ENCODE measurements around the gene RFXANK. TPM values are rescaled to one million over a fixed set of nuclear protein-coding genes. Genes with fewer than 3 reads are reported as not detected.

The RFXANK gene
- total and polyA plus RNA-seq, 9 of the 15 experiments (the other 6 are each of a cell fraction or from before 2014, with no cell fraction given): 68.6 to 181 (median 150) TPM

DNA sequence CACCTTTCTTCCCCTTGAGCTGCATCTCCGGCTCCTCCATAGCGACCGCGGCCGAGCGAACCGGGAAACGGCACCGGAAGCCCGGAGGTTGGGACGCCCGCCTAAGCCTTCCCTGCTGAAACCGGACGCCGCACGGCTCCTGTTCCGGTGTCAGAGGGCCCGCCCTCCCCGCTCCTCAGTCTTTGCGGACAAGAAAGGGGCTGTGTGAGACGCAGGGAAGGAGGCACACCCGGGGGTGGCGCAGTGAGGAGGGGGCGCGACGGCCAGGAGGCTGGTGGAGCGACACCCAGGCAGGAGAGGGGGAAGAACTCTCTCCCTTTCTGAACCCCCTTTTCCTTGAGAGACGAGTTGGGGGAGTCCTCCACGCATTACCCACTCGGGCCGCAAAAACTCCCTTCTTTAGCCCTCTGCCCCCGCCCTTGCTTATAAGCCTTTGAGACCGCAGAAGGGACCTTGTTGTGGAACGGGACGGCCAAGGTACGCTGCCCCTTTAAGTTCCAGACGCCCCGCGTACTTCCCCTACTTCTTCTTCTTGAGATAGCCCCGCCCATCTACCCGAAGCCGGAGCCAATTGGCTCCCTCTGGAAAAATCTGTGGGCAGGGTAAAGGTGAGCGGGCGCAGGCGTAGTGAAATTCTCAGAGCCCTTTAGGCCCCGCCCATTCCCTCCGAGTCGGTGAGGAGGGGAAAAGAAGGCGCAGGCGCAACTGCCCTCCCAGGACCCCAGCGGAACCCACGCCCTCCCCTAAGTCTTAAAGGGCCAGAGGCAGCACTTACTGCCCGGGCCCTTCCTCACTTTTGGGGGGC lies at the start of gene RFXANK, which contains the start of gene BORCS8 (continued):
- TF ChIP-seq ZFP1 (CRISPR knock-in tag; IDR thresholded peaks at IDR 0.05) (0 out of 2 replicates have a peak, but pooled peaks have one; percentile 5), POLR2H (tag; IDR thresholded peaks at IDR 0.05; ENCODE audit: low read depth) (peak; percentile 14), SMAD3 (CRISPR knock-in tag; conservative IDR thresholded peaks at IDR 0.05) (no peak), NFXL1 (CRISPR knock-in tag; IDR thresholded peaks at IDR 0.05) (no peak), NRF1 (conservative IDR thresholded peaks at IDR 0.05 in 1 of 2, IDR thresholded peaks at IDR 0.05 in 1 of 2) (peak; percentile 99), DACH1 (IDR thresholded peaks at IDR 0.05; ENCODE audit: partially characterized antibody) (no peak), ATF7 (IDR thresholded peaks at IDR 0.05) (peak; percentile 76; the same call in 1 of the 2 replicates), SAFB (IDR thresholded peaks at IDR 0.05; ENCODE audit: borderline replicate concordance, low read depth, low read length) (no peak), NBN (IDR thresholded peaks at IDR 0.05; ENCODE audit: low read depth) (peak; percentile 82; the same call in 1 of the 2 replicates), LEF1 (IDR thresholded peaks at IDR 0.05) (peak; percentile 35; the same call in 1 of the 2 replicates), HDAC2 (IDR thresholded peaks at IDR 0.05) (no peak; the same call in 1 of the 2 replicates), GABPB2 (CRISPR knock-in tag; conservative IDR thresholded peaks at IDR 0.05) (no peak), SRSF7 (optimal IDR thresholded peaks at IDR 0.05; ENCODE audit: low read depth, low read length) (no peak), TRIM28 (IDR thresholded peaks at IDR 0.05) (peak; percentile 29; the same call in 1 of the 2 replicates), RBFOX2 (IDR thresholded peaks at IDR 0.05; ENCODE audit: low read depth, low read length) (peak; percentile 88), SRSF3 (IDR thresholded peaks at IDR 0.05; ENCODE audit: insufficient read depth, low read length) (no peak), ZC3H8 (IDR thresholded peaks at IDR 0.05) (no peak), ZNF143 (CRISPR knock-in tag; IDR thresholded peaks at IDR 0.05) (peak; percentile 60; the same call in 1 of the 2 replicates), MAFF (IDR thresholded peaks at IDR 0.05; ENCODE audit: low read length) (no peak), LARP7 (IDR thresholded peaks at IDR 0.05) (peak; percentile 74; the same call in 1 of the 2 replicates), SP1 (CRISPR knock-in tag; IDR thresholded peaks at IDR 0.05) (peak; percentile 97)
- TF ChIP-seq, protein P1, sequence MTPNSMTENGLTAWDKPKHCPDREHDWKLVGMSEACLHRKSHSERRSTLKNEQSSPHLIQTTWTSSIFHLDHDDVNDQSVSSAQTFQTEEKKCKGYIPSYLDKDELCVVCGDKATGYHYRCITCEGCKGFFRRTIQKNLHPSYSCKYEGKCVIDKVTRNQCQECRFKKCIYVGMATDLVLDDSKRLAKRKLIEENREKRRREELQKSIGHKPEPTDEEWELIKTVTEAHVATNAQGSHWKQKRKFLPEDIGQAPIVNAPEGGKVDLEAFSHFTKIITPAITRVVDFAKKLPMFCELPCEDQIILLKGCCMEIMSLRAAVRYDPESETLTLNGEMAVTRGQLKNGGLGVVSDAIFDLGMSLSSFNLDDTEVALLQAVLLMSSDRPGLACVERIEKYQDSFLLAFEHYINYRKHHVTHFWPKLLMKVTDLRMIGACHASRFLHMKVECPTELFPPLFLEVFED (CRISPR knock-in tag; conservative IDR thresholded peaks at IDR 0.05): no peak
- TF ChIP-seq, protein P2, sequence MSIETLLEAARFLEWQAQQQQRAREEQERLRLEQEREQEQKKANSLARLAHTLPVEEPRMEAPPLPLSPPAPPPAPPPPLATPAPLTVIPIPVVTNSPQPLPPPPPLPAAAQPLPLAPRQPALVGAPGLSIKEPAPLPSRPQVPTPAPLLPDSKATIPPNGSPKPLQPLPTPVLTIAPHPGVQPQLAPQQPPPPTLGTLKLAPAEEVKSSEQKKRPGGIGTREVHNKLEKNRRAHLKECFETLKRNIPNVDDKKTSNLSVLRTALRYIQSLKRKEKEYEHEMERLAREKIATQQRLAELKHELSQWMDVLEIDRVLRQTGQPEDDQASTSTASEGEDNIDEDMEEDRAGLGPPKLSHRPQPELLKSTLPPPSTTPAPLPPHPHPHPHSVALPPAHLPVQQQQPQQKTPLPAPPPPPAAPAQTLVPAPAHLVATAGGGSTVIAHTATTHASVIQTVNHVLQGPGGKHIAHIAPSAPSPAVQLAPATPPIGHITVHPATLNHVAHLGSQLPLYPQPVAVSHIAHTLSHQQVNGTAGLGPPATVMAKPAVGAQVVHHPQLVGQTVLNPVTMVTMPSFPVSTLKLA (conservative IDR thresholded peaks at IDR 0.05): peak; percentile 64 to 79
- TF ChIP-seq, protein P3, sequence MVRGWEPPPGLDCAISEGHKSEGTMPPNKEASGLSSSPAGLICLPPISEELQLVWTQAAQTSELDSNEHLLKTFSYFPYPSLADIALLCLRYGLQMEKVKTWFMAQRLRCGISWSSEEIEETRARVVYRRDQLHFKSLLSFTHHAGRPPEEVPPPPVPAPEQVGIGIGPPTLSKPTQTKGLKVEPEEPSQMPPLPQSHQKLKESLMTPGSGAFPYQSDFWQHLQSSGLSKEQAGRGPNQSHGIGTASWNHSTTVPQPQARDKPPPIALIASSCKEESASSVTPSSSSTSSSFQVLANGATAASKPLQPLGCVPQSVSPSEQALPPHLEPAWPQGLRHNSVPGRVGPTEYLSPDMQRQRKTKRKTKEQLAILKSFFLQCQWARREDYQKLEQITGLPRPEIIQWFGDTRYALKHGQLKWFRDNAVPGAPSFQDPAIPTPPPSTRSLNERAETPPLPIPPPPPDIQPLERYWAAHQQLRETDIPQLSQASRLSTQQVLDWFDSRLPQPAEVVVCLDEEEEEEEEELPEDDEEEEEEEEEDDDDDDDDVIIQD (CRISPR knock-in tag; IDR thresholded peaks at IDR 0.05): no peak

All from K562 (cell line).